Sigmoid colon (tissue), 7 donors: ENCODE data around the gene NDUFA7. TPM values are rescaled to one million over a fixed set of nuclear protein-coding genes. Genes with fewer than 3 reads are reported as not detected.

Experiments
- DNase-seq: peaks from one replicate; pipeline ENCODE4 v3.0.0-alpha.2; 2019
- H3K27ac ChIP-seq, 4 donors: fragments of 200-600 bp; sonication (generic); one replicate each; pipeline ENCODE4 v1.5.1; 2016 to 2019; ENCODE audit warnings: mild to moderate bottlenecking in 1 of 4
- H3K27me3 ChIP-seq, 3 donors: fragments of 200-600 bp; sonication (generic); one replicate each; pipeline ENCODE4 v1.5.1; 2019; ENCODE audit warnings: mild to moderate bottlenecking in 1 of 3
- H3K36me3 ChIP-seq, 4 donors: fragments of 200-600 bp; sonication (generic); one replicate each; pipeline ENCODE4 v1.5.1; 2016 to 2019
- H3K4me1 ChIP-seq, 4 donors: fragments of 200-600 bp; sonication (generic); one replicate each; pipeline ENCODE4 v1.5.1; 2017 to 2019
- H3K4me3 ChIP-seq, 4 donors: fragments of 200-600 bp; sonication (generic); one replicate each; pipeline ENCODE4 v1.5.1; 2017 to 2019; ENCODE audit warnings: mild to moderate bottlenecking in 2 of 4, moderate library complexity in 1 of 4
- H3K9me3 ChIP-seq, 4 donors: fragments of 200-600 bp in 3 of 4; sonication (generic) in 3 of 4; one replicate each; pipeline versions ENCODE4 v1.5.1 to v1.6.1; 2013 to 2019
- EP300 ChIP-seq, 4 donors: sonication (generic); formaldehyde crosslinking; IDR thresholded peaks; one replicate each; pipeline ENCODE4 v1.6.1; 2017; ENCODE audit warnings: antibody characterized with exemption in 4 of 4
- POLR2A ChIP-seq, 2 donors: fragments of 450-650 bp; IDR thresholded peaks; one replicate each; pipeline ENCODE4 v1.6.1; 2016; ENCODE audit warnings: antibody characterized with exemption in 2 of 2, mild to moderate bottlenecking in 2 of 2, moderate library complexity in 2 of 2
- POLR2AphosphoS5 ChIP-seq, 4 donors: sonication (generic); formaldehyde crosslinking; IDR thresholded peaks; one replicate each; pipeline ENCODE4 v1.6.1; 2017; ENCODE audit warnings: antibody characterized with exemption in 4 of 4
- WGBS, 2 donors: extraction: QIAGEN DNeasy Blood & Tissue Kit; methylation state at CpG; one replicate each; pipeline ENCODE4 v1.1.7; 2013; 5-methylcytosine and 5-hydroxymethylcytosine counted together
- intact Hi-C: fragments of 100-400 bp; cut with DNase I; formaldehyde crosslinking; loops from one replicate; pipeline ENCODE4 v1.15.1; 2023
- polyA plus RNA-seq, 3 donors: library from polyadenylated mRNA; stranded (reverse); fragments of 200-250 nt; gene quantifications; one replicate each; pipeline ENCODE4 v1.2.3, GENCODE V29; 2013
- total RNA-seq, 4 donors: library from RNA; depleted of rRNA; stranded (reverse); fragments of >200 nt; gene quantifications; one replicate each; pipeline ENCODE4 v1.1.0, GENCODE V29; 2016
- TF ChIP-seq, protein P1 (sequence below), 4 experiments: fragments of 450-650 bp in 3 of 4; fragments of 200-600 bp in 1 of 4; IDR thresholded peaks; one replicate each; pipeline ENCODE4 v1.5.1; 2016 to 2019; ENCODE audit warnings: antibody characterized with exemption in 4 of 4, mild to moderate bottlenecking in 3 of 4, moderate library complexity in 2 of 4
- donor health status: healthy with polysubstance abuse.
- donor health status: Bipolar disorder and iron deficiency.
- donor health status: healthy.

The NDUFA7 gene
- total and polyA plus RNA-seq, 7 donors = 21.0 to 146 (median 35.5) TPM

DNA sequence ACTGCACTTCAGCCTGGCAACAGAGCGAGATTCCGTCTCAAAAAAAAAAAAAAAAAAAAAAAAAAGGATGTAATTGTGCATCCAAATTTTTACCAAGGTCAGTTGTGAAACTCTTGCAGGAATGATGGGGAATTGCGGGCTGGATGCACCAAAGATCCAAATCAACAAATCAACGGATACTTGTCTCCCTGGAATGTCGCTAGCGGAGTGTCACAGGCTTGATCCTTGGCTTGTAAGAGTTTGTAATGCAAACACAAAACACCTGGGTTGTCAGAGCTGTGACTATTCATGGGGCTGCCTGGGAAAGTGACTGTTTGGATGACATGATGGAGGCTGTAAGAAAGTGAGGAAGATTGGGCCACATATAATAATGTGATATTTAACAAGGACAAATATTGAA lies 17.7 kb upstream of the NDUFA7 start:
- peaks cover 0 to 33% (median 22%) of the 10 kb centered on the region in 4 donors for H3K4me1 ChIP-seq
- TF ChIP-seq POLR2AphosphoS5 (IDR thresholded peaks at IDR 0.05) (no peak), POLR2A (IDR thresholded peaks at IDR 0.05) (no peak), EP300 (IDR thresholded peaks at IDR 0.05) (no peak)
- TF ChIP-seq, protein P1, sequence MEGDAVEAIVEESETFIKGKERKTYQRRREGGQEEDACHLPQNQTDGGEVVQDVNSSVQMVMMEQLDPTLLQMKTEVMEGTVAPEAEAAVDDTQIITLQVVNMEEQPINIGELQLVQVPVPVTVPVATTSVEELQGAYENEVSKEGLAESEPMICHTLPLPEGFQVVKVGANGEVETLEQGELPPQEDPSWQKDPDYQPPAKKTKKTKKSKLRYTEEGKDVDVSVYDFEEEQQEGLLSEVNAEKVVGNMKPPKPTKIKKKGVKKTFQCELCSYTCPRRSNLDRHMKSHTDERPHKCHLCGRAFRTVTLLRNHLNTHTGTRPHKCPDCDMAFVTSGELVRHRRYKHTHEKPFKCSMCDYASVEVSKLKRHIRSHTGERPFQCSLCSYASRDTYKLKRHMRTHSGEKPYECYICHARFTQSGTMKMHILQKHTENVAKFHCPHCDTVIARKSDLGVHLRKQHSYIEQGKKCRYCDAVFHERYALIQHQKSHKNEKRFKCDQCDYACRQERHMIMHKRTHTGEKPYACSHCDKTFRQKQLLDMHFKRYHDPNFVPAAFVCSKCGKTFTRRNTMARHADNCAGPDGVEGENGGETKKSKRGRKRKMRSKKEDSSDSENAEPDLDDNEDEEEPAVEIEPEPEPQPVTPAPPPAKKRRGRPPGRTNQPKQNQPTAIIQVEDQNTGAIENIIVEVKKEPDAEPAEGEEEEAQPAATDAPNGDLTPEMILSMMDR (IDR thresholded peaks at IDR 0.05) = no peak

DNA sequence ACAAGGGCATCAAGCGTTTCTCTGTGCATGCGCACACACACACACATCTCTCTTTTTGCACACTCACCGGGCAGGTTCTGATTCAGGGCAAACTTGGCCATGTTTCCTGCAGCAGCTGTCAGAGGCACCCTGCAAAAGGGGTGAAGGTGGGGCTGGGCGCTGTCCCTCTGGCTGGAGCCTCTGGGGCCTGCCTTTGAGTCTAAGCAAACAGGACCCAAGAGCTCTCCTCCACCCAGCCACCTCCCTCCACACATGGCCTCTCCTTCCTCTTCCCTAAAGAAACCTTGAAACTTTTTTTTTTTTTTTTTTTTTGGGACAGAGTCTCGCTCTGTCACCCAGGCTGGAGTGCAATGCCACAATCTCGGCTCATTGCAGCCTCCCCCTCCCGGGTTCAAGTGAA lies 16.6 kb upstream of the NDUFA7 start:
- Histone ChIP-seq H3K27me3 (peaks cover 30 to 68% (median 57%) of the 10 kb centered on the region in 3 donors), H3K9me3 (no peaks in the 10 kb centered on the region), H3K4me1 (peaks cover 0 to 29% (median 23%) of the 10 kb centered on the region in 4 donors), H3K4me3 (no peak overlapping the region), H3K27ac (no peak overlapping the region), H3K36me3 (no peaks in the 10 kb centered on the region)
- TF ChIP-seq EP300 (IDR thresholded peaks at IDR 0.05) (no peak), POLR2A (IDR thresholded peaks at IDR 0.05) (no peak), POLR2AphosphoS5 (IDR thresholded peaks at IDR 0.05) (no peak)
- TF ChIP-seq, protein P1 (IDR thresholded peaks at IDR 0.05) = no peak
- intact Hi-C loops = no loop called here
- WGBS, 2 donors = 30 to 70% methylated on average over 7 of the region's 7 CpGs
- no peak for DNase-seq

More for the DNA sequence above, 17.7 kb upstream of the NDUFA7 start:
- no peak for DNase-seq
- intact Hi-C loops = no loop called here
- H3K27ac ChIP-seq = no peak overlapping the region
- 62 to 77% methylated on average over 6 of the region's 6 CpGs for WGBS, 2 donors
- H3K36me3 ChIP-seq = no peaks in the 10 kb centered on the region
- peaks cover 30 to 68% (median 57%) of the 10 kb centered on the region in 3 donors for H3K27me3 ChIP-seq
- H3K4me3 ChIP-seq = no peak overlapping the region
- no peaks in the 10 kb centered on the region for H3K9me3 ChIP-seq

DNA sequence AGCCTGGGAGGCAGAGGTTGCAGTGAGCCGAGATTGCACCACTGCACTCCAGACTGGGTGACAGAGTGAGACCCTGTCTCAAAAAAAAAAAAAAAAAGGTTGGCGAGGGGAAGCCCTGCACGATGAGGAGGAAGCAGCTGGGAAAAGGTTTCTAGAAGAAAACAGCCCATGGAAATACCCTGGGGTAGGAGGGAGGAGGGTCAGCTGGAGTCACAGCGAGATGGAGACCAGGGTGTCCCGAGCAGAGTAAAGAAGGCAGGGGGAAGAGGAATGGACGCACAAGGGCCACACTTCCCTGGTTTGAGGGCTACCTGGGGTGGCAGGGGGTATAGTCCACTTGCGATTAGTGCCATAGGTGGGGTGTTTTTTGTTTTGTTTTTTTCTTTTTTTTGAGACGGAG lies 15.5 kb upstream of the NDUFA7 start:
- H3K27me3 ChIP-seq = peaks cover 28 to 65% (median 47%) of the 10 kb centered on the region in 3 donors
- 50 to 53% methylated on average over 8 of the region's 8 CpGs for WGBS, 2 donors
- intact Hi-C loops = no loop called here

DNA sequence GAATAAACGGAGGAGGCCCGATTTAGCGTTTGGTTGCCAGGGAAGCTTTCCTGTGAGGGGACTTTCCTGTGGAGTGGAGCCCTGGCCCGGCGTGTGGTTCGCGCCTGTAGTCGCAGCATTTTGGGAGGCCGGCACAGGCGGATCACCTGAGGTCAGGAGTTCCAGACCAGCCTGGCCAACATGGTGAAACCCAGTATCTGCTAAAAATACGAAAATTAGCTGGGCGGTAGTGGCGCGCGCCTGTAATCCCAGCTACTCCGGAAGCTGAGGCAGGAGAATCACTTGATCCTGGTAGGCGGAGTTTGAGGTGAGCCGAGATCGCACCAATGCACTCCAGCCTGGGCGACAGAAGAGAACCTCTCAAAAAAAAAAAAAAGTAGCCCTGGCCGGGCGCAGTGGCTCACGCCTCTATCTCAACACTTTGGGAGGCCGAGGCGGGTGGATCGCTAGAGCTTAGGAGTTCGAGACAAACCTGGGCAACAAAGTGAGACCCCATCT lies 14.9 kb upstream of the NDUFA7 start:
- H3K9me3 ChIP-seq = no peaks in the 10 kb centered on the region
- 24 to 39% methylated on average over 27 of the region's 27 CpGs for WGBS, 2 donors
- no peak for TF ChIP-seq POLR2A (IDR thresholded peaks at IDR 0.05)
- TF ChIP-seq, protein P1 (IDR thresholded peaks at IDR 0.05) = no peak
- no peak for TF ChIP-seq POLR2AphosphoS5 (IDR thresholded peaks at IDR 0.05)
- no peak for TF ChIP-seq EP300 (IDR thresholded peaks at IDR 0.05)
- peaks cover 28 to 60% (median 46%) of the 10 kb centered on the region in 3 donors for H3K27me3 ChIP-seq
- no peak for DNase-seq
- intact Hi-C loops = no loop called here
- peaks cover 0 to 26% (median 21%) of the 10 kb centered on the region in 4 donors for H3K4me1 ChIP-seq
- no peak overlapping the region for H3K4me3 ChIP-seq
- no peak overlapping the region for H3K27ac ChIP-seq
- H3K36me3 ChIP-seq = no peaks in the 10 kb centered on the region

More for the DNA sequence above, 15.5 kb upstream of the NDUFA7 start:
- Histone ChIP-seq H3K9me3 (no peaks in the 10 kb centered on the region), H3K4me1 (peaks cover 0 to 26% (median 21%) of the 10 kb centered on the region in 4 donors), H3K27ac (no peak overlapping the region), H3K4me3 (no peak overlapping the region), H3K36me3 (no peaks in the 10 kb centered on the region)
- TF ChIP-seq, protein P1 (IDR thresholded peaks at IDR 0.05) = no peak
- TF ChIP-seq POLR2AphosphoS5 (IDR thresholded peaks at IDR 0.05) (no peak), EP300 (IDR thresholded peaks at IDR 0.05) (no peak), POLR2A (IDR thresholded peaks at IDR 0.05) (no peak)
- DNase-seq = no peak
